ACC112 (cell line): ENCODE measurements around the gene SDS.
"Not testable (repeated sequence)": the region's sequence is repeated elsewhere in the genome, so short reads cannot be mapped to it uniquely, and the experiment has no call there.

Source experiments
- H2AFZ ChIP-seq: fragments of 200-600 bp; sonication (generic); one replicate; pipeline ENCODE4 v1.6.0; 2017; ENCODE audit warnings: antibody characterized with exemption, low read length; ENCODE audit not compliant: unreplicated experiment
- H3K27ac ChIP-seq: fragments of 200-600 bp; sonication (generic); 2 replicates; pipeline ENCODE4 v1.5.1; 2014; ENCODE audit warnings: low read depth, mild to moderate bottlenecking, antibody characterized with exemption, low read length, moderate library complexity
- H3K27me3 ChIP-seq: fragments of 200-600 bp; sonication (generic); 2 replicates; pipeline ENCODE4 v1.6.1; 2014; ENCODE audit warnings: mild to moderate bottlenecking, antibody characterized with exemption, low read length, moderate library complexity, mixed read lengths; ENCODE audit not compliant: insufficient read depth
- H3K36me3 ChIP-seq: fragments of 200-600 bp; sonication (generic); 2 replicates; pipeline ENCODE4 v1.6.1; 2016; ENCODE audit warnings: mild to moderate bottlenecking, antibody characterized with exemption, low read length, moderate library complexity, mixed read lengths; ENCODE audit not compliant: insufficient read depth
- H3K4me1 ChIP-seq: fragments of 200-600 bp; sonication (generic); one replicate; pipeline ENCODE4 v1.6.1; 2016; ENCODE audit warnings: low read length, mixed read lengths; ENCODE audit not compliant: insufficient read depth, unreplicated experiment, control insufficient read depth
- H3K4me3 ChIP-seq: fragments of 200-600 bp; sonication (generic); 2 replicates; pipeline ENCODE4 v1.5.1; 2014; ENCODE audit warnings: mild to moderate bottlenecking, low read depth, low read length
- H3K79me2 ChIP-seq: fragments of 200-600 bp; sonication (generic); one replicate; pipeline ENCODE4 v1.6.0; 2016; ENCODE audit warnings: low read length; ENCODE audit not compliant: control insufficient read depth, unreplicated experiment, insufficient read depth

Gene SDS

GRCh38 chr12:113361574-113362370 is 41.9 kb downstream of the SDS start:
- Histone ChIP-seq H2AFZ (no peak overlapping the region), H3K36me3 (no peaks in the 10 kb centered on the region), H3K4me1 (peaks cover 9% of the 10 kb centered on the region)

DNA sequence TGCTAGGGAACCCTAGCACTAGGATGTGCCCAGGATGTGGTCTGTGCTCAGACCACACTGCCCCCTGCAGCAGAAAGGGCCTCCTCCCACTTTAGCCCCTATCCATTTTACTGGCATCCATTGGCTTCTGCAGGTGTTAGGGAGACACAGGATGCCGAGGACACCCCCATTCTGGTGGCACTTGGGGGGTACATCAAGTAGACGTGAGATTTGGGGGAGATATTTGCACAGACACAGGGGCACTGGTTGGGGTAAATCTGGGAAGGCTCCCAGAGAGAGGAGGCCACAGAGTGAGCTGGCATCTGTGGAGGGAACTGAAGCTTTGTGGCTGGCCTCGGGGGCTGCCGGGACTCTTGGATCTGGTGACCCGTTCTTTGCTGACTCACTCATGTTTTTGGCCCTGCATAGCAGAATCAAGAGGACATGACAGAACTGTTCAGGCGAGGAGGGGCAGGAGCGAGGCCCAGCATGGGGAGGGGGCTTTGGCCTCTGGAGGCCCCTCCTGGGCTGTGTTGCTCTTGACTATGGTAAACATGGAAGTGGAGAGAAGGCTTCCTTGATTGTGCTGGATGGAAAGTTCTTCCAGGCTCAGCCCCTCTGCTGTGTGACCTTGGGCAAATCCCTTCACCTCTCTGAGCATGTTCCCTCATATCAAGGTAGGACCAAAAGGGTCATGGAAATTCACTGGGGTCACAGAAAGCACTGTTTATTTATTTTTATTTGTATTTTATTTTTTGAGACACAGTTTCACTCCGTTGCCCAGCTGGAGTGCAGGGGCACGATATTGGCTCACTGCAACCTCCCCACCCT is 43.5 kb downstream of the SDS start:
- H3K79me2 ChIP-seq, result peaks cover 16% of the 10 kb centered on the region
- peak overlapping the region; percentile 90 for H3K4me3 ChIP-seq
- H3K36me3 ChIP-seq, result no peaks in the 10 kb centered on the region
- H2AFZ ChIP-seq, result no peak overlapping the region
- H3K4me1 ChIP-seq, result peaks cover 9% of the 10 kb centered on the region
- no peaks in the 10 kb centered on the region for H3K27me3 ChIP-seq
- H3K27ac ChIP-seq, result no peak overlapping the region

More at GRCh38 chr12:113361574-113362370, 41.9 kb downstream of the SDS start:
- H3K27me3 ChIP-seq, result no peaks in the 10 kb centered on the region
- H3K4me3 ChIP-seq, result no peak overlapping the region
- no peak overlapping the region for H3K27ac ChIP-seq
- H3K79me2 ChIP-seq, result peaks cover 16% of the 10 kb centered on the region

GRCh38 chr12:113359133-113359938 is 44.4 kb downstream of the SDS start:
- no peaks in the 10 kb centered on the region for H3K27me3 ChIP-seq
- peak overlapping the region; percentile 90 for H3K4me3 ChIP-seq
- peaks cover 9% of the 10 kb centered on the region for H3K4me1 ChIP-seq
- no peak overlapping the region for H3K27ac ChIP-seq
- H2AFZ ChIP-seq, result peak overlapping the region; percentile 20
- no peaks in the 10 kb centered on the region for H3K36me3 ChIP-seq
- H3K79me2 ChIP-seq, result peaks cover 16% of the 10 kb centered on the region

GRCh38 chr12:113358381-113359132 is 45.1 kb downstream of the SDS start, which contains the start of gene PLBD2:
TSS of gene PLBD2 (plus strand) at chr12:113358587. CDS start at chr12:113358601, 14 bp downstream.
- Histone ChIP-seq H3K4me3 (peak within 1 kb of the TSS; percentile 90), H3K4me1 (peaks cover 9% of the 10 kb centered on the region), H3K27ac (0 out of 2 replicates have a peak within 1 kb of the TSS, but pooled peaks have one; percentile 14), H3K27me3 (no peaks in the 10 kb centered on the region), H2AFZ (peak within 1 kb of the TSS; percentile 86), H3K36me3 (no peaks in the 10 kb centered on the region), H3K79me2 (peaks cover 16% of the 10 kb centered on the region)

DNA sequence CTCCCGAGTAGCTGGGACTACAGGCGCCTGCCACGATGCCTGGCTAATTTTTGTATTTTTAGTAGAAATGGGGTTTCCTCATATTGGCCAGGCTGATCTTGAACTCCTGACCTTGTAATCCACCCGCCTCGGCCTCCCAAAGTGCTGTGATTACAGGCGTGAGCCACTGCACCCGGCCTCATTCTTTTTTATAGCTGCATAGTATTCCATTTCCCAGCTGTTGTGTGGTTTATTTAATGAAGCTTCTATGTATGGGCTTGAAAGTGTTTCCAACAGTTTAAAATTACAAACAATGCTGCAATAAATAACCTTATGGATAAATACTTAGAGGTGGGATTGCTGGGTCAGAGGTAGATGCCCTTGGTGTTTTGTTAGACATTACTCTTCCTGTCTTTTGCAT is 49.5 kb downstream of the SDS start:
- not testable (repeated sequence) for H3K4me3 ChIP-seq

DNA sequence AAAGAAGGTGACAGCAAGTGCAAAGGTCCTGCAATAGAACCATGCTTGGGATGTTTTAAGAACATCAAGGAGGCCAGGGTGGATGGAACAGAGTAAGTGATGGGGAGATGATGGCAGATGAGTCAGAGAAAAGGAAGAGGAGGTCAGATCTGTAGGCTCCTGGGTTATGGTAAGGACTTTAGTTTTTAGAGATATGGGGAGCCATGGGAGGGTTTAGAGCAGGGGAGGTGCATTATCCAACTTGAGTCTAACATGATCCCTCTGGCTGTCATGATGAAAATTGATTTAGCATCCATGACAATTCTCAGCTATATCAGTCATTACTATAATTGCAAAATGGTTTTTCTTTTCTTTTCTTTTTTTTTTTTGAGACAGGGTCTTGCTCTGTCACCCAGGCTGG is 52.6 kb downstream of the SDS start:
- Histone ChIP-seq H3K36me3 (no peaks in the 10 kb centered on the region), H3K27ac (no peak overlapping the region), H3K79me2 (no peaks in the 10 kb centered on the region), H3K4me3 (no peak overlapping the region), H2AFZ (no peak overlapping the region), H3K4me1 (no peaks in the 10 kb centered on the region), H3K27me3 (no peaks in the 10 kb centered on the region)

More for the DNA sequence above, 49.5 kb downstream of the SDS start:
- H3K36me3 ChIP-seq, H3K27ac ChIP-seq, H2AFZ ChIP-seq, H3K79me2 ChIP-seq, H3K27me3 ChIP-seq, H3K4me1 ChIP-seq: not testable (repeated sequence)

DNA sequence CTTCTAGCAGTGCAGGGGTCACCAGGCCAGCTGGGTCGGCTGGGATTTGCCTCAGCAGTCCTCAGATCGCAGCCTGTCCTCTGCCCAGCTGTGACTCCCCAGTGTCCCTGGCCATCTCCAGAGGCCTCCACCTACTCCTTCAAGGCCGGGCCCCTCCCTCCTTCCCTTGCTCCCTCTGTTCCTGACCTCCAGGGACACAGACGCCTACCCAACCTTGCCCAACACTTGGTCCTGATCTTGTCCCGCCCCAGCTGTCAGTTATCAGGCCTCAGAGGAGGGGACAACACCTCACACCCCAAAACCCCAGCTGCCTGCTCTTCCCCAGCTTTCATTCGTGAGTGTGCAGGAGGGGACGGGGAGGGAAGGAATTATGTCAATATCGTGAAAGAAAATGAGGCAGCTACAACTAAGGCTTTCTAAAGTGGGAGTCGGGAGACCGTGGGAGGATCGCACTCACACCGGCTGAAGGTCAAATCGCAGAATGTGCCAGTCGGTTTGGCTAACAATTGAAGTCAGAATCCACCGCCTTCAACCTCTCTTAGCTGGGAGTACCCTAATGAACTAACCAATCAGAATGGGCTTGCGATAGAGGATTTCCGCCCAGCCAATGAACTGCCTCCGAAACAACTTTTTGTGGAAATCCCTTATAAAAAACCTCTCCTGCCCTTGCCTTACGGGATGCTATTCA is 54.7 kb downstream of the SDS start:
- no peaks in the 10 kb centered on the region for H3K79me2 ChIP-seq
- no peak overlapping the region for H3K4me3 ChIP-seq
- H2AFZ ChIP-seq, result no peak overlapping the region
- no peaks in the 10 kb centered on the region for H3K36me3 ChIP-seq
- H3K4me1 ChIP-seq, result no peaks in the 10 kb centered on the region
- no peak overlapping the region for H3K27ac ChIP-seq
- no peaks in the 10 kb centered on the region for H3K27me3 ChIP-seq

- Histone ChIP-seq H3K27ac (no peak overlapping the region), H3K4me3 (no peak overlapping the region), H3K36me3 (no peaks in the 10 kb centered on the region), H3K79me2 (no peaks in the 10 kb centered on the region), H3K27me3 (no peaks in the 10 kb centered on the region), H3K4me1 (no peaks in the 10 kb centered on the region), H2AFZ (no peak overlapping the region)
Measured at GRCh38 chr12:113347892-113348291, 55.8 kb downstream of the SDS start.

- Histone ChIP-seq H3K27ac (no peak overlapping the region), H3K4me1 (no peaks in the 10 kb centered on the region), H3K79me2 (no peaks in the 10 kb centered on the region)
Measured at GRCh38 chr12:113347107-113347506, 56.6 kb downstream of the SDS start.

More at GRCh38 chr12:113347107-113347506, 56.6 kb downstream of the SDS start:
- Histone ChIP-seq H2AFZ (no peak overlapping the region), H3K36me3 (no peaks in the 10 kb centered on the region), H3K27me3 (no peaks in the 10 kb centered on the region), H3K4me3 (no peak overlapping the region)
